ENCODE measurements around the gene HTT. TPM values are rescaled to one million over a fixed set of nuclear protein-coding genes. Genes with fewer than 3 reads are reported as not detected.

HTT gene
- total and polyA plus RNA-seq, 10 of the 15 experiments (the other 5 are each of a cell fraction or from before 2014, with no cell fraction given) = 3.3 to 113 (median 43.3) TPM

DNA sequence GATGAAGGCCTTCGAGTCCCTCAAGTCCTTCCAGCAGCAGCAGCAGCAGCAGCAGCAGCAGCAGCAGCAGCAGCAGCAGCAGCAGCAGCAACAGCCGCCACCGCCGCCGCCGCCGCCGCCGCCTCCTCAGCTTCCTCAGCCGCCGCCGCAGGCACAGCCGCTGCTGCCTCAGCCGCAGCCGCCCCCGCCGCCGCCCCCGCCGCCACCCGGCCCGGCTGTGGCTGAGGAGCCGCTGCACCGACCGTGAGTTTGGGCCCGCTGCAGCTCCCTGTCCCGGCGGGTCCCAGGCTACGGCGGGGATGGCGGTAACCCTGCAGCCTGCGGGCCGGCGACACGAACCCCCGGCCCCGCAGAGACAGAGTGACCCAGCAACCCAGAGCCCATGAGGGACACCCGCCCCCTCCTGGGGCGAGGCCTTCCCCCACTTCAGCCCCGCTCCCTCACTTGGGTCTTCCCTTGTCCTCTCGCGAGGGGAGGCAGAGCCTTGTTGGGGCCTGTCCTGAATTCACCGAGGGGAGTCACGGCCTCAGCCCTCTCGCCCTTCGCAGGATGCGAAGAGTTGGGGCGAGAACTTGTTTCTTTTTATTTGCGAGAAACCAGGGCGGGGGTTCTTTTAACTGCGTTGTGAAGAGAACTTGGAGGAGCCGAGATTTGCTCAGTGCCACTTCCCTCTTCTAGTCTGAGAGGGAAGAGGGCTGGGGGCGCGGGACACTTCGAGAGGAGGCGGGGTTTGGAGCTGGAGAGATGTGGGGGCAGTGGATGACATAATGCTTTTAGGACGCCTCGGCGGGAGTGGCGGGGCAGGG lies 568 bp downstream of the HTT start (continued):
- TF ChIP-seq, protein P1, sequence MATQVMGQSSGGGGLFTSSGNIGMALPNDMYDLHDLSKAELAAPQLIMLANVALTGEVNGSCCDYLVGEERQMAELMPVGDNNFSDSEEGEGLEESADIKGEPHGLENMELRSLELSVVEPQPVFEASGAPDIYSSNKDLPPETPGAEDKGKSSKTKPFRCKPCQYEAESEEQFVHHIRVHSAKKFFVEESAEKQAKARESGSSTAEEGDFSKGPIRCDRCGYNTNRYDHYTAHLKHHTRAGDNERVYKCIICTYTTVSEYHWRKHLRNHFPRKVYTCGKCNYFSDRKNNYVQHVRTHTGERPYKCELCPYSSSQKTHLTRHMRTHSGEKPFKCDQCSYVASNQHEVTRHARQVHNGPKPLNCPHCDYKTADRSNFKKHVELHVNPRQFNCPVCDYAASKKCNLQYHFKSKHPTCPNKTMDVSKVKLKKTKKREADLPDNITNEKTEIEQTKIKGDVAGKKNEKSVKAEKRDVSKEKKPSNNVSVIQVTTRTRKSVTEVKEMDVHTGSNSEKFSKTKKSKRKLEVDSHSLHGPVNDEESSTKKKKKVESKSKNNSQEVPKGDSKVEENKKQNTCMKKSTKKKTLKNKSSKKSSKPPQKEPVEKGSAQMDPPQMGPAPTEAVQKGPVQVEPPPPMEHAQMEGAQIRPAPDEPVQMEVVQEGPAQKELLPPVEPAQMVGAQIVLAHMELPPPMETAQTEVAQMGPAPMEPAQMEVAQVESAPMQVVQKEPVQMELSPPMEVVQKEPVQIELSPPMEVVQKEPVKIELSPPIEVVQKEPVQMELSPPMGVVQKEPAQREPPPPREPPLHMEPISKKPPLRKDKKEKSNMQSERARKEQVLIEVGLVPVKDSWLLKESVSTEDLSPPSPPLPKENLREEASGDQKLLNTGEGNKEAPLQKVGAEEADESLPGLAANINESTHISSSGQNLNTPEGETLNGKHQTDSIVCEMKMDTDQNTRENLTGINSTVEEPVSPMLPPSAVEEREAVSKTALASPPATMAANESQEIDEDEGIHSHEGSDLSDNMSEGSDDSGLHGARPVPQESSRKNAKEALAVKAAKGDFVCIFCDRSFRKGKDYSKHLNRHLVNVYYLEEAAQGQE (IDR thresholded peaks at IDR 0.05; ENCODE audit: low read depth, low read length) = 0 out of 2 replicates have a peak, but pooled peaks have one; percentile 1
- TF ChIP-seq BCL11A (IDR thresholded peaks at IDR 0.05; ENCODE audit: low read depth, low read length) (peak; percentile 2; the same call in 1 of the 2 replicates), EGR1 (IDR thresholded peaks at IDR 0.05; ENCODE audit: borderline replicate concordance in 1 of 2, low read depth in 2 of 2, low read length in 2 of 2) (peak in 1 of 2 experiments; percentile 69; a peak in 2 of 3 replicates), SMAD5 (IDR thresholded peaks at IDR 0.05; ENCODE audit: low read depth) (peak; percentile 83; the same call in 1 of the 2 replicates), POLR2A (IDR thresholded peaks at IDR 0.05; ENCODE audit: low read depth, low read length) (peak; percentile 90), SMARCA5 (IDR thresholded peaks at IDR 0.05) (no peak), MEF2B (IDR thresholded peaks at IDR 0.05; ENCODE audit: partially characterized antibody, poor library complexity, severe bottlenecking) (no peak), TAF1 (IDR thresholded peaks at IDR 0.05; ENCODE audit: borderline replicate concordance, low read depth, low read length) (peak; percentile 83; the same call in 1 of the 2 replicates), CBX5 (IDR thresholded peaks at IDR 0.05; ENCODE audit: low read depth) (no peak), SIN3A (IDR thresholded peaks at IDR 0.05; ENCODE audit: low read depth, low read length) (peak; percentile 48; the same call in 1 of the 2 replicates), YY1 (IDR thresholded peaks at IDR 0.05; ENCODE audit: low read depth, low read length) (peak; percentile 48; the same call in 1 of the 2 replicates), HDAC6 (IDR thresholded peaks at IDR 0.05; ENCODE audit: unreplicated experiment) (no peak)
- TF ChIP-seq, protein P2, sequence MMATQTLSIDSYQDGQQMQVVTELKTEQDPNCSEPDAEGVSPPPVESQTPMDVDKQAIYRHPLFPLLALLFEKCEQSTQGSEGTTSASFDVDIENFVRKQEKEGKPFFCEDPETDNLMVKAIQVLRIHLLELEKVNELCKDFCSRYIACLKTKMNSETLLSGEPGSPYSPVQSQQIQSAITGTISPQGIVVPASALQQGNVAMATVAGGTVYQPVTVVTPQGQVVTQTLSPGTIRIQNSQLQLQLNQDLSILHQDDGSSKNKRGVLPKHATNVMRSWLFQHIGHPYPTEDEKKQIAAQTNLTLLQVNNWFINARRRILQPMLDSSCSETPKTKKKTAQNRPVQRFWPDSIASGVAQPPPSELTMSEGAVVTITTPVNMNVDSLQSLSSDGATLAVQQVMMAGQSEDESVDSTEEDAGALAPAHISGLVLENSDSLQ (IDR thresholded peaks at IDR 0.05) = no peak

Measured in GM12878 (cell line).